IPS DF 4.7 (cell line): ENCODE data around the gene GNG4.

Source experiments
- DNase-seq: peaks from one replicate; pipeline ENCODE4 v3.0.0-alpha.2; 2013; ENCODE audit warnings: low spot score; ENCODE audit errors: extremely low read depth

Gene GNG4

DNA sequence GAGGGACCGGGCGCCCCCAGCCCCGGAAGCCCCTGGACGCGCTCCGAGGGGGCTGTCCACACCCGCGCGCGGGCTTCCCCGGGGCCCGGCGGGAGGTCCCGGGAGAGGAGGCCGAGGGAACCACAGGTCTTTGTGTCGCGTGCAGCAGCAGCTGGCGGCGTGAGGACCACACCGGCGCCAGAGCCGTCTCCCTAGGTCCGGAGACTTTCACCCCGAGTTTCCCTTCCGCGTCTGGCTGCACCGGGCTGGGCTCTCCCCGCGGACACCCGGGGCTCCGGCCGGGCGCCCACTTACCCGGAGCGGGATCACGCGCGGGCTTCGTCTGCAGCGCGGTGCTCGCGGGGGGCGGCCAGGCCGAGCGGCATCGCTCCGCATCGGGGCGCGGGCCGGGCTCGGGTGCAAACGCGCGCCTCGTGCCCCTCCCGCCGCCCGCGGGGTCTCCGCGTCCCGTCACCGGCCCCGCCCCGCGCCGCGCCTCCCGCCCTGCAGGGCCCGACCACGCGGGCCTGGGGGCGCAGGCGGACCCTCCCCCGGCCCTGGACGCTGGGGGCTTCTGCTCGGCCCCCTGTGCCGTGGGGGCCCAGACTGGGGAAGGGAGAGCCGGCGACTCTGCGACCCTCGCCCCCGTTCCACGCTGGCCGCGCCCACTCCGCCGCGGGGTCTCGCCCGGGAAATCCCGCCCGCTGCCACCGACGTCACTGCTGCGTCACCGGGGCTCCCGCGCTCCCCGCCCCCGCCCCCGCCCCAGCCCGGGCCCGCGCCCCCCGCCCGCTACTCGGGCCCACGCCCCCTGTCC lies at the start of gene GNG4:
GNG4 (minus strand) TSS at position 417 of the 796 bp plus-strand sequence. CDS start 65,946 bp downstream, outside the sequence.
- DNase-seq = no peak

DNA sequence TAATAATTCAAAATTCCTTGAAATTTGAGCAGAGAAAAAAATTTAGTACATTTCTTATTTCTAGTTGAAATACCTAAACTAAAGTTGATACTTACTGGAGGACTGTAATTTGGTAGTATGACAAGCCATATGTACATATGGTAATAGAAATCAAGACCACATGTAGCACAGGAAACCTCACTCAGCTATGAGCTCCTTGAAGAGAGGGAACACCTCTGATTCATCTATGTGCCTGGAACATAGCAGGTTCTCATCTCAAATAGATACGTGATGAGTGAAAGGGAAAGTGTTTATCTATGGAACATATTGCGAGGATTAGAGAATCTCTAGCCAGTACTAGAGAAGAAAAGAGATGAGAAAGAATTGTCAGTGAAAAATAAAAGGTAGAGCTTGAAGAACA lies 47.9 kb upstream of the GNG4 start:
- no peak for DNase-seq

DNA sequence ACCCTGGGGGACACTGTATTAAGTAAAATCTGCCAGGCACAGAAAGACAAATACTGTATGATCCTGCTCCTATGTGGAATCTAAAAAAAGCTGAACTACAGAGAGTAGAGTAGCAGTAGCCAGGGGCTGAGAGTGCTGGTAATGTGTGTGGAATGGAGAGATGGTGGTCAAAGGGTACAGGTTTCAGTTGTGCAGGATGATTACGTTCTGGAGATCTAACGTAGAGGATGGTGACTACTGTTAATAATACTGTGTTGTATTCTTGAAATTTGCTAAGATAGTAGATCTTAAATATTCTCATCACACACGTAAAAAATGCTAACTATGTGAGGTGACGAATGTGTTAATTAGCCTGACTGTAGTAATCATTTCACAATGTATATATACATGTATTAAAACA lies 39.8 kb upstream of the GNG4 start:
- DNase-seq = no peak

DNA sequence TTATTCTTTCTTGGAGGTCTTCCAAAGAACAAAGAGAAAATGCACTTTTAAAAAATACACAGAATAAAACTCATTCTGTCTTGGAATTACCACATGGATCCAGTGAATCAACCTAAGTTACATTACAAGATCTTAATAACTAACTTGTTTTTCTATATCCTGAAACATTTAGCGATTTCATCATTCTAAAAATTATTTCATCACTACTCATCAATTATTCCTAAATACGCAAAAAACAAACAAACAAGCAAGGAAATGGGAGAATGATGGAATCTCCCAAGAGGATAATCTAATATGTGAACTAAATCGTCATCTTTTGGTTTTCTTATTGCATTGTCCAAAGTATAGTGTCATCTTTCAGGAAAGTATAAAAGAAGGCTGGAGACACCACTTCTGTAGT lies 38.5 kb upstream of the GNG4 start:
- DNase-seq = no peak

- no peak for DNase-seq
Observed at GRCh38 chr1:235683653-235684052, 34.1 kb upstream of the GNG4 start.

GRCh38 chr1:235682216-235682615 lies 32.6 kb upstream of the GNG4 start:
- no peak for DNase-seq

DNA sequence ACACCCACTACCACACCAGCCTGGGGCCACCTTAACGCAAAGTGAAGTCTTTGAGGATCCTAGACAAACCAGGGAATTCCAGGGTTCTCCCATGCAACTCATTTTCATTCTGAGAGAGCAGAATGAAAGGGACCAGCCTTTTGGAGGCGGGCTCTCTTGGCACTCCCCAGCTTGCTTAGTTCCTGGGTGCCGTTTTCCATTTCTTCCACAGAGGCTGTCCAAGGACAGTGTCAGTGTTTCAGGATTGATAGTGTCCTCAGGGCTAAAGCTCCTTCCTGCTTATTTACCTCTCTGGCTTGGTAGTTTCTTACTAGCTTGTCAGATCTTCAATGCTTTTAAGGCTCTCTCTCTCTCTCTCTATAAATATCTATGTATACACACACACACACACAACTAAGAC lies 30.1 kb upstream of the GNG4 start:
- no peak for DNase-seq

GRCh38 chr1:235679005-235679404 lies 29.4 kb upstream of the GNG4 start:
- DNase-seq = no peak

DNA sequence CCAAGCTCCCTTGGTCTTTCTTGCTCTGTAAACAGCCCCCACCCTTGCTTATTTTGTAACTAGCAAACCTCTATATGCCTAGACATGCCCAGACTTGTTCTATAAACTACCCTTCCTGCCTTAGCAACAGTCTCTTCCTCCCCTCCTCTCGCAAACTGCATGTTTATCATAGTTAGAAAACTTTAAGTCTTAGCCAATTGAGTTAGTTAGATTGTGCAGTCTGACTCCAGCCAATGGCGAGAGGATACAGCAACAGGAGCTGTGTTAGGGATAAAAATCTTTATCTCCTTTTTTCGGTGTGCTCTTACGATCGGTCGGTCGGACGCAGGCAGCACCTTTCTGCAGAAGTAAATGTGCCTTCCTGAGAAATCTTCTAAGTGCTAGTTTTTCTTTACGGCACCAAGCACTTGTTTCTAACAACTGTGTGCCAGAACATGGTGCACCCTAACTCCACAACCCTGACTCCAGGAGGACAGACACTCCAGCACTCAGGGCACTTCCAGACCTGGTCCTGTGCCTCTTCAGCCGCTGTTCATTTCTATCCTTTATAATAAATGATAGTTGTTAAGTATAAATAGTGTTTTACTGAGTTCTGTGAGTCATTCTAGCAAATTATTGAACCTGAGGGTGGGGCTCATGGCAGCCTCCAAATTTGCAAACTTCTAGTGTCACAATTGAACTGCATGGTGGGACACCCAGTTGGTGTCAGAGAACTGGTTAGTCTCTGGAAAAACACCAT lies 25.7 kb upstream of the GNG4 start:
- no peak for DNase-seq

DNA sequence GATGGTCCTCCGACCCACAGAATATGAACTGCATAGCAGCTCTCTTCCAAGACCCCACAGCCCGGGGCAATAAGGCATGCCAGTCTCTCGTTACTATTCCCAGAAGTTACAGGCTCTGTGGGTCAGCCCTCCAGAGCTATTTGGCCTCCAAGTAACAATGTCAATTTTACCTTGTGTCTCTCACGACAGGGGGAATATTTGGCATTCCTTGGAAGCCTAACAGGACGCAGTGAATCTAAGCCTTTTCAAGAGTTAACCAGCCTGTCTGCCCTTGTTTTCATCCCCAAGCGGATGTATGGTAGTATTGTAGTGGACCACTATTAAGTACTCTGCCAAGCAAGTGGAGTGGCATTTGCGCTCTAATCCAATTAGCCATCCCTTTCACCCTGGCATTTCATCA lies 24.4 kb upstream of the GNG4 start:
- DNase-seq = no peak

- DNase-seq = no peak
Observed at GRCh38 chr1:235671992-235672391, 22.4 kb upstream of the GNG4 start.

DNA sequence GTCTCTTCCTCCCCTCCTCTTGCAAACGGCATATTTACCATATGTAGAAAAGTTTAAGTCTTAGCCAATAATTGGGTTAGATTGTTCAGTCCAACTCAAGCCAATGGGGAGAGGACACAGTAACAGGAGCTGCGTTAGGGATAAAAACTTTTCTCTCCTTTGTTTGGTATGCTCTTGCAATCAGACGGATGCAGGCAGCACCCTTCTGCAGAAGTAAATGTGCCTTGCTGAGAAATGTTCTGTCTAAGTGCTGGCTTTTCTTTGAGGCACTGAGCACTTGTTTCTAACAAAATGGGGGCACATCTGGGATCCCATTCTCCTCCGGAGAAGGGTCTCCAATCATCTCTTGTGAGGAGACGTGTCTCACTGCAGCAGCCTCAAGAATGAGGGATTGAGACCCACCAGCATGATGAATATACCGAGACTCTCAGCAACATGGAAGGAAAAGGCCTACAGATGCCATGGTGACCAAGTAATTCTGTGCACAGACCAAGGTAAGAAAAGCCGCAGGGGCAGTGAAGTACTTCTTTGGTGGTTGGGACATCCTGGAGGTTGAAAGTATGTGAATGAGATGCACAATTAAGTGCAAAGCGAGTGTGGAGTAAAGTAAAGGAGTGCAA lies 20.7 kb upstream of the GNG4 start:
- DNase-seq = no peak

GRCh38 chr1:235669277-235669676 lies 19.7 kb upstream of the GNG4 start:
- no peak for DNase-seq

- DNase-seq = no peak
Observed at GRCh38 chr1:235663628-235664027, 14.0 kb upstream of the GNG4 start.

DNA sequence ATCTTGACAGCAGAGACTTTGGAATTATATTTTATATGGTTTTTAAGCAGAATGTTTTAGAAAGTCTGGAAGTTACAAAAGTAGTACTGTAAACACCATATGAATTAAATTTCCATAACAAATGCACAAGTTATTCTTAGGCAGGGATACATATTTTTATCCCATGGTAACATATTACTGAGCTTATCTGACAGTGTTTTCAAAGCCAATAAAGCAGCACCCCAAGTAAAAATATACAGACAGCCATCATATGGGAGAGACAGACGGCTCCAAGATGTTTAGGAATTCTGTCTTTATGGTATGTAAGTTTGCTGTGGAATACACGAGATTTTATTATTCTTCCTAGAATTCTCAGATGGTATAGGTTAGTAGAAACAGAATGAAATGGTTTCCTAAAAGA lies 12.0 kb upstream of the GNG4 start:
- DNase-seq = no peak

GRCh38 chr1:235659186-235659771 lies 9.7 kb upstream of the GNG4 start:
- no peak for DNase-seq

- no peak for DNase-seq
Observed at GRCh38 chr1:235657747-235658526, 8.4 kb upstream of the GNG4 start.

DNA sequence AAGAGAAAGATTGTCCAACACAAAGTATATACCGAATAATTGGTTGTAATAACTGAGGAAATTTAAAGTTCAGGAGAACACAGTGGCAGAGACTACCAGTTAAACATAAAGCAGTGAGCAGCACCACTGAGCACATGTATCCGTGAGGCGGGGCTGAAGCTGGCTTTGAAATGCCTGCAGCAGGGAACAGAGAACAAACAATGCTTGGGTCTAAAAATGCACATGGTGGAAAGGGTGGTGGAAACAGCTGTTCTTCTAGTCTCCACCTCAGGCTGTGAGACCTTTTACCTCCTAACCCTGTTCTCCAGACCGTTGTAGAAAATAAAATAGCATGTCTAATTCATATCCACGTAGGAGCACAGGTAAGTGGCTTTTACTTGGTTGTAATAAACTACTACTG lies 7.7 kb upstream of the GNG4 start:
- DNase-seq = no peak

DNA sequence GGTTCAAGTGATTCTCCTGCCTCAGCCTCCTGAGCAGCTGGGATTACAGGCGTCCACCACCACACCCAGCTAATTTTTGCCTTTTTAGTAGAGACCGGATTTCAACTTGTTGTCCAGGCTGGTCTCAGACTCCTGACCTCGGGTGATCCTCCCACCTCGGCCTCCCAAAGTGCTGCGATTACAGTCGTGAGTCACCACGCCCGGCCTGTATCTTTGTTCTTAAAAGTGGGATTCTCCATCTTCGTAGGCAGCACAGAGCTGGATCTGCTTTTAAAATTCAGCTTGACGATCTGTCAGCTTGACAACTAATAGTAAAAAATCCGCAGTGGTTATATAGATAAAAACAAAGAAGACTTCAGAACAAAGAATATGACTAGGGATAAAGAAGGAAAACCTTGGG lies 2.8 kb upstream of the GNG4 start:
- DNase-seq = no peak

- DNase-seq = no peak
Observed at GRCh38 chr1:235651170-235651806, 1.7 kb upstream of the GNG4 start.
